RWPE1 (cell line): Measurements from ENCODE around the gene VCPKMT.

ENCODE experiments used
- CTCF ChIA-PET: fragments of 350-600 bp; sonication (Branson Sonifier 250); formaldehyde crosslinking; extraction: SDS; loops from one replicate; lab custom pipeline; 2021; lab: Yijun Ruan, JAX
- POLR2A ChIA-PET: fragments of 400-600 bp; formaldehyde crosslinking; extraction: SDS; loops from one replicate; lab custom pipeline; 2020; ENCODE audit warnings: antibody characterized with exemption; ENCODE audit not compliant: low non-redundant PET; lab: Yijun Ruan, JAX
- DNase-seq: peaks from one replicate; pipeline ENCODE4 v3.0.0; 2012; ENCODE audit warnings: low spot score
- H3K27ac ChIP-seq: fragments of 450-650 bp; 2 replicates; pipeline ENCODE4 v1.5.1; 2017
- TF ChIP-seq, protein P1 (sequence below): fragments of 450-650 bp; conservative IDR thresholded peaks from 2 replicates; pipeline ENCODE4 v1.5.1; 2017; ENCODE audit warnings: low read depth, mild to moderate bottlenecking

The VCPKMT gene

DNA sequence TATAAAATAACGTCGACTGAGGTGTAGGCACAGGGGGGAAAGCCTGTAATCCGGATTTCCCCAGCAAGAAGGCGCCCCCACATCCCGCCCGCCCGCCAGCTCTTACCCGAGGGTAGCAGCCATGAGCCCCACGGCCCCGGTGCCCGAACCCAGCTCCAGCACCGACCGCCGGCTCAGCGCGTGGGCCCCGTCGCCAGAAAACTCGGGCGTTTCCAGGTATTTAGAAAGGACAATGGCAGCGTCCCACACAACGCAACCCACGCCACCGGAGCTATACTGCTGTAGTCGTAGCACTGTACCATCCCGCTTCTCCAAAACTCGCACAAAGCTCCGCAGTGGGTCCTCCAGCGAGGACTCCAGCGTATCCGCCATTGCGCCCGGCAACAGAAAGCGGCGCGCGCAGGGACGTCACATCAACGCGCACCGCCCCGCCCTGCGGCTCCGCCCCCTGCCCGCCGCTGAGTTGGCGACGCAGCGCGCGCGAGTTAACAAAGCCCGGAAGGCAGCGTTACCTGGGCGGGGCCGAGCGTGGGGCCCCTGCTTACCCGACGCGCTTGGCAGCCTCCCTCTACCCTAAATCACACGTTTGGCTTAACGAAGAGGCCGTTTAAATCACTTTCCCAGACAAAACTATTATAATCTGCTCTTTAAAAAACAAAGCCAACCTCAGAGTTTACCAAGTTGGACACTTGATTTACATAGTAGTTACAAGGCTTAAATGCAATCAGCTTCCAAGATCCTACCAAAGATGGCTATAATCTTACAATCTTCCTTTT is at the start of gene VCPKMT:
VCPKMT (minus strand) TSS at position 392 of the 776 bp plus-strand sequence; CDS start at position 372, 20 bp downstream.
- CTCF ChIA-PET: interaction anchor here (0.6 to 2.0 kb wide), 4 partner anchors 224 to 264 kb away, joined by 3 to 5 read pairs (median 3); partner anchors contain the start of genes ARF6 and NEMF
- peak within 1 kb of the TSS; percentile 71 for H3K27ac ChIP-seq

DNA sequence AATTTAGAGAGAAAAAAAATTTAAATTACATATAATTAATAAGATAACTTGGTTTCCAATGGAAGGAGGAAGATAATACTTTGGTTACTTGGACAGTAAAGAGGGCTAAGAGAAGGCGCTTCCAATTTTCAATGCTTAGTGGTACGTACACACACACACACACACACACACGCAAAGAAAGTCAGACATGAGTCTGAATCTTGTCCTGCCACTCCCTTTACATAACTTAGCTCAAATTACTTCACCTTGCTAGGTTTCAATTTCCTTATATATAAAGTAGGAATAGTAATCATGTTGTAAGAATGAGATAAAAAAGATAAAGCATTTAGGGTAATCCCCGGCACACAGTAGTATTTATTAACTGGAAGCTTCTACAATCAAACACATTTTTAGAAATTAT is 39.7 kb upstream of the VCPKMT start:
- no peak overlapping the region for H3K27ac ChIP-seq
- TF ChIP-seq, protein P1, sequence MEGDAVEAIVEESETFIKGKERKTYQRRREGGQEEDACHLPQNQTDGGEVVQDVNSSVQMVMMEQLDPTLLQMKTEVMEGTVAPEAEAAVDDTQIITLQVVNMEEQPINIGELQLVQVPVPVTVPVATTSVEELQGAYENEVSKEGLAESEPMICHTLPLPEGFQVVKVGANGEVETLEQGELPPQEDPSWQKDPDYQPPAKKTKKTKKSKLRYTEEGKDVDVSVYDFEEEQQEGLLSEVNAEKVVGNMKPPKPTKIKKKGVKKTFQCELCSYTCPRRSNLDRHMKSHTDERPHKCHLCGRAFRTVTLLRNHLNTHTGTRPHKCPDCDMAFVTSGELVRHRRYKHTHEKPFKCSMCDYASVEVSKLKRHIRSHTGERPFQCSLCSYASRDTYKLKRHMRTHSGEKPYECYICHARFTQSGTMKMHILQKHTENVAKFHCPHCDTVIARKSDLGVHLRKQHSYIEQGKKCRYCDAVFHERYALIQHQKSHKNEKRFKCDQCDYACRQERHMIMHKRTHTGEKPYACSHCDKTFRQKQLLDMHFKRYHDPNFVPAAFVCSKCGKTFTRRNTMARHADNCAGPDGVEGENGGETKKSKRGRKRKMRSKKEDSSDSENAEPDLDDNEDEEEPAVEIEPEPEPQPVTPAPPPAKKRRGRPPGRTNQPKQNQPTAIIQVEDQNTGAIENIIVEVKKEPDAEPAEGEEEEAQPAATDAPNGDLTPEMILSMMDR: no peak
- ChIA-PET POLR2A (no interaction called here), CTCF (interaction anchor here (0.5 to 1.0 kb wide), 3 partner anchors 16 to 451 kb away, joined by 3 to 4 read pairs (median 3); no protein-coding TSS in a partner anchor)
- DNase-seq: no peak

More for the DNA sequence above, at the start of gene VCPKMT:
- TF ChIP-seq, protein P1: no peak
- POLR2A ChIA-PET: interaction anchor here (0.5 to 0.8 kb wide), 2 partner anchors 8 to 126 kb away, joined by 3 to 4 read pairs; no protein-coding TSS in a partner anchor
- peak; percentile 89 for DNase-seq

DNA sequence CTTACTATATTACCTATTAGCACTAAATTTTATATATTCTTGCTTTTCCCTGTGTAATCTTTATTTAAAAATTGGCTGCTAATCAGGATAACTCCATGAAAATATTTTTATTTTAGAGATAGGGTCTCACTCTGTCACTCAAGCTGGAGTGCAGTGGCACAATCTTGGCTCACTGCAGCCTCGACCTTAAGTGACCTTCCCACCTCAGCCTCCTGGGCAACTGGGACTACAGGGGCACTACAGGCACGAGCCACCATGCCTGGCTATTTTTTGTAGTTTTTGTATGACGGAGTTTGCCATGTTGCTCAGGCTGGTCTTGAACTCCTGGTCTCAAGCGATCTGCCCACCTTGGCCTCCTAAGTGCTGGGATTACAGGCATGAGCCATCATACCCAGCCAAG is 32.4 kb upstream of the VCPKMT start:
- CTCF ChIA-PET: no interaction called here
- POLR2A ChIA-PET: no interaction called here
- H3K27ac ChIP-seq: no peak overlapping the region

DNA sequence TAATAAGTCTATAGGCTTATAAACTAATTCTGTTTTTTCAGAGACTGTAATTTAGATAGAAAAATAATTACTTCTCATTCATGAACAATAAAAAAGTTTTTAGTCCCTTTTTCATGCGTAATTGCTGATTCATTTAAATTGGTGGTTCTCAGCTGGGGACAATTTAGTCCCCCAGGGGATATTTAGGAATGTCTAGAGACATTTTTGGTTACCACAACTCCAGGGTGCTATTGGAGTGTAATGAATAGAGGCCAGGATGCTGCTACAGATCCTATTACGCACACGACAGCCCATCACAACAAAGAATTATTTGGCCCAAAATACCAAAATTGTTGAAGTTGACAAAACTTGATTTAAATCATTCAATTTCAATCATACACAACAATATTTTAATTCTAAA is 22.8 kb upstream of the VCPKMT start:
- no peak for DNase-seq
- TF ChIP-seq, protein P1: no peak
- POLR2A ChIA-PET: no interaction called here
- H3K27ac ChIP-seq: no peak overlapping the region
- CTCF ChIA-PET: interaction anchor here (0.6 kb wide), 1 partner anchor 21 kb away, joined by 4 read pairs; no protein-coding TSS in a partner anchor

More for the DNA sequence above, 32.4 kb upstream of the VCPKMT start:
- TF ChIP-seq, protein P1: no peak
- no peak for DNase-seq

DNA sequence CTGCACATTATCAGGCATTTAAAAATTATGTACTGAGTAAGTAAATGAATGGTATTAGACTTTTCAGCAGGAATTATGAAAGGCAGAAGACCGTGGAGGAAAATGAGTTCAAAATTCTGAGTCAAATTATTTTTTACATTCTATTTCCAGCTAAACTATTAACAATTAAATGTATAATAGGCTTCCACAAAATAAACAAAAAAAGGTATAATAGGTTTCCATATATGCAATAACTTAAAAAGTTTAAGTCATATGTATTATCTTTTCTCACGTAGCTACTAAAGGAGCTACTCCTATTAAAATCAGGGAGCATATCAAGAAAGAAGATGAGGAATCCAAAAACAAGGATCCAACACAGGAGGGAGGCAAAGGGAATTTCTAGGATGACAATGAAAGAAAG is 11.4 kb upstream of the VCPKMT start:
- TF ChIP-seq, protein P1: no peak
- no peak overlapping the region for H3K27ac ChIP-seq
- ChIA-PET POLR2A (no interaction called here), CTCF (interaction anchor here (0.6 kb wide), 1 partner anchor 444 kb away, joined by 3 read pairs; no protein-coding TSS in a partner anchor)
- no peak for DNase-seq

DNA sequence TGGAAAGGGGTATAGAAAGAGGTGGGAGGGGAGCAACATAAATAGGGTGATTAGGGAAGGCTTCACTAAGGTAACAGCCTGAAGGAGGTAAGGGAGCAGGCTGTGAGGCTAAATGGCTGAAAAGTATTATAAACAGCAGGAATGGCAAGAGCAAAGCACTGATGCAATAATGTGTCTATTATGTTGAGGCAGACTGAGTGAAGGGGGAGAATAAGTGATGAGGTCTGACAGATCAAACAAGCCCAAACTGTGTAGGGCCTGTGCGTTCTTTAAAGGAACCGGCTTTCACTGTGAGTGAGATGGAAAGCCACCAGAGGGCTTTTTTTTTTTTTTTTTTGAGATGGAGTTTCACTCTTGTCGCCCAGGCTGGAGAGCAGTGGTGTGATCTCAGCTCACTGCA is 6.7 kb upstream of the VCPKMT start:
- CTCF ChIA-PET: interaction anchor here (0.7 kb wide), 1 partner anchor 13 kb away, joined by 4 read pairs; no protein-coding TSS in a partner anchor
- no peak overlapping the region for H3K27ac ChIP-seq
- TF ChIP-seq, protein P1: no peak
- POLR2A ChIA-PET: no interaction called here
- DNase-seq: no peak
